ENCODE results near the gene TEDDM1. TPM values are rescaled to one million over a fixed set of nuclear protein-coding genes. Genes with fewer than 3 reads are reported as not detected.

The TEDDM1 gene
- total RNA-seq, 4 donors from 2014 or later: not detected

GRCh38 chr1:182444497-182444896, 44.0 kb upstream of the TEDDM1 start:
- Histone ChIP-seq H3K27me3 (no peaks in the 10 kb centered on the region), H3K9me3 (peaks cover 0 to 8% (median 0%) of the 10 kb centered on the region in 4 donors), H3K4me1 (no peaks in the 10 kb centered on the region), H3K36me3 (no peaks in the 10 kb centered on the region), H3K4me3 (no peak overlapping the region), H3K27ac (no peak overlapping the region)
- no peak for TF ChIP-seq POLR2A (IDR thresholded peaks at IDR 0.05)
- no peak for TF ChIP-seq EP300 (IDR thresholded peaks at IDR 0.05)
- TF ChIP-seq CTCF (IDR thresholded peaks at IDR 0.05): no peak
- WGBS, 2 donors: 64 to 72% methylated on average over 4 of the region's 4 CpGs
- no peak for DNase-seq (ENCODE audit: low spot score in 2 of 2)

- H3K27me3 ChIP-seq: no peaks in the 10 kb centered on the region
- H3K4me1 ChIP-seq: no peaks in the 10 kb centered on the region
- WGBS, 2 donors: 89 to 92% methylated on average over 1 of the region's 1 CpG
- no peak overlapping the region for H3K4me3 ChIP-seq
- H3K27ac ChIP-seq: no peak overlapping the region
- DNase-seq (ENCODE audit: low spot score in 2 of 2): no peak
- no peaks in the 10 kb centered on the region for H3K36me3 ChIP-seq
- peaks cover 0 to 22% (median 0%) of the 10 kb centered on the region in 4 donors for H3K9me3 ChIP-seq
- no peak for TF ChIP-seq CTCF (IDR thresholded peaks at IDR 0.05)
- no peak for TF ChIP-seq EP300 (IDR thresholded peaks at IDR 0.05)
- TF ChIP-seq POLR2A (IDR thresholded peaks at IDR 0.05): no peak
Observed at GRCh38 chr1:182442333-182442732, 41.9 kb upstream of the TEDDM1 start.

- WGBS, 2 donors: 96 to 98% methylated on average over 2 to 3 of the region's 3 CpGs
Observed at GRCh38 chr1:182441719-182442118, 41.3 kb upstream of the TEDDM1 start.

GRCh38 chr1:182438326-182438725, 37.9 kb upstream of the TEDDM1 start:
- no peak for DNase-seq (ENCODE audit: low spot score in 2 of 2)
- H3K9me3 ChIP-seq: peaks cover 0 to 22% (median 0%) of the 10 kb centered on the region in 4 donors
- no peak for TF ChIP-seq POLR2A (IDR thresholded peaks at IDR 0.05)
- no peak for TF ChIP-seq CTCF (IDR thresholded peaks at IDR 0.05)
- TF ChIP-seq EP300 (IDR thresholded peaks at IDR 0.05): no peak
- H3K4me1 ChIP-seq: no peaks in the 10 kb centered on the region
- H3K27ac ChIP-seq: no peak overlapping the region
- H3K27me3 ChIP-seq: no peaks in the 10 kb centered on the region
- WGBS, 2 donors: 90 to 92% methylated on average over 1 of the region's 1 CpG
- no peaks in the 10 kb centered on the region for H3K36me3 ChIP-seq
- no peak overlapping the region for H3K4me3 ChIP-seq

More at GRCh38 chr1:182441719-182442118, 41.3 kb upstream of the TEDDM1 start:
- peaks cover 0 to 22% (median 0%) of the 10 kb centered on the region in 4 donors for H3K9me3 ChIP-seq
- H3K27me3 ChIP-seq: no peaks in the 10 kb centered on the region
- H3K4me3 ChIP-seq: no peak overlapping the region
- no peak overlapping the region for H3K27ac ChIP-seq
- TF ChIP-seq CTCF (IDR thresholded peaks at IDR 0.05): no peak
- TF ChIP-seq POLR2A (IDR thresholded peaks at IDR 0.05): no peak
- TF ChIP-seq EP300 (IDR thresholded peaks at IDR 0.05): no peak
- no peak for DNase-seq (ENCODE audit: low spot score in 2 of 2)
- H3K36me3 ChIP-seq: no peaks in the 10 kb centered on the region
- H3K4me1 ChIP-seq: no peaks in the 10 kb centered on the region

GRCh38 chr1:182433580-182433979, 33.1 kb upstream of the TEDDM1 start:
- no peaks in the 10 kb centered on the region for H3K36me3 ChIP-seq
- H3K4me1 ChIP-seq: no peaks in the 10 kb centered on the region
- H3K27ac ChIP-seq: no peak overlapping the region
- no peaks in the 10 kb centered on the region for H3K27me3 ChIP-seq
- 88 to 100% methylated on average over 1 of the region's 1 CpG for WGBS, 2 donors
- peaks cover 0 to 9% (median 0%) of the 10 kb centered on the region in 4 donors for H3K9me3 ChIP-seq
- no peak for DNase-seq (ENCODE audit: low spot score in 2 of 2)
- TF ChIP-seq POLR2A (IDR thresholded peaks at IDR 0.05) (no peak), CTCF (IDR thresholded peaks at IDR 0.05) (no peak), EP300 (IDR thresholded peaks at IDR 0.05) (no peak)
- H3K4me3 ChIP-seq: no peak overlapping the region
